HG03064 (cell line): Measurements from ENCODE around the gene ZNF574.
"Not testable (repeated sequence)": the region's sequence is repeated elsewhere in the genome, so short reads cannot be mapped to it uniquely, and the experiment has no call there.

ENCODE experiments used
- ATAC-seq: cut with Tn5 transposase; IDR thresholded peaks from one replicate; pipeline ENCODE4 v1.9.1; 2021; ENCODE audit warnings: low read depth; ENCODE audit not compliant: unreplicated experiment

ZNF574 gene, protein sequence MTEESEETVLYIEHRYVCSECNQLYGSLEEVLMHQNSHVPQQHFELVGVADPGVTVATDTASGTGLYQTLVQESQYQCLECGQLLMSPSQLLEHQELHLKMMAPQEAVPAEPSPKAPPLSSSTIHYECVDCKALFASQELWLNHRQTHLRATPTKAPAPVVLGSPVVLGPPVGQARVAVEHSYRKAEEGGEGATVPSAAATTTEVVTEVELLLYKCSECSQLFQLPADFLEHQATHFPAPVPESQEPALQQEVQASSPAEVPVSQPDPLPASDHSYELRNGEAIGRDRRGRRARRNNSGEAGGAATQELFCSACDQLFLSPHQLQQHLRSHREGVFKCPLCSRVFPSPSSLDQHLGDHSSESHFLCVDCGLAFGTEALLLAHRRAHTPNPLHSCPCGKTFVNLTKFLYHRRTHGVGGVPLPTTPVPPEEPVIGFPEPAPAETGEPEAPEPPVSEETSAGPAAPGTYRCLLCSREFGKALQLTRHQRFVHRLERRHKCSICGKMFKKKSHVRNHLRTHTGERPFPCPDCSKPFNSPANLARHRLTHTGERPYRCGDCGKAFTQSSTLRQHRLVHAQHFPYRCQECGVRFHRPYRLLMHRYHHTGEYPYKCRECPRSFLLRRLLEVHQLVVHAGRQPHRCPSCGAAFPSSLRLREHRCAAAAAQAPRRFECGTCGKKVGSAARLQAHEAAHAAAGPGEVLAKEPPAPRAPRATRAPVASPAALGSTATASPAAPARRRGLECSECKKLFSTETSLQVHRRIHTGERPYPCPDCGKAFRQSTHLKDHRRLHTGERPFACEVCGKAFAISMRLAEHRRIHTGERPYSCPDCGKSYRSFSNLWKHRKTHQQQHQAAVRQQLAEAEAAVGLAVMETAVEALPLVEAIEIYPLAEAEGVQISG

DNA sequence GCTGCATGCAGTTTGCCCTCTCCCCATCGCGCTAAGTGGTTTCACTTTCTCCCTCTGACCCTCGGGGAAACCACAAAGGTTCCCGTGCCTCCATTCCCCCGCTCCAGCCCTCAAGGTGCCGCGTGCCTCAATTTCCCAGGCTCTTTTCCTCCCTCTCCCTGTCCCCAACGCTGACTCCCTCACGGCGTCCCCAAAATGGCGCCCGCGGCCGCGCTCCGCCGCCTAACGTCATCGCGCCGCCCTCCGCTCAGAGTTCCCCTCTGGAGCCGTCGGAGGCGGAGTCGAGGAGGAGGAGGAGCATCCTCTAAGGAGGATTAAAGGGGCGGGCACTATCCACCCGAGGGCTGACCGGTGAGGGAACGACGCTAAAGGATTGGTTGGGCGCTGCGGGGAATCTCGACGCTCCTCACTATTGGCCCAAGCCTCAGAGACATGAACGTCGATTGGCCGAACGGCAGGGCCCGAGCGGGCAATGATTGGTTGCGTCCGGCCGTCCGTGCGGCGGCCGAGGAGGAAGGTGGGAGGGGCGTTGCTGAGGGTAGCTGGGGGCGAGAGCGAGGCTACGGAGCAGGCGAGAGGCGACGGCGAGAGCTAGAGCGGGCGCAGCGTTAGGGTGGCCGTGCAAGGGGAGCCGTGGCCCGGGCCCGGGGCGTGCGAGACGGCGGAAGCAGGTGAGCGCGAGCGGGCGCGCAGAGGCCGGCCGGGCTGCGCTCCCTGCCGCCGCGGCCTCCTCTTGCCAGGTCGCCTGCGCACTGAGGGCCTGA is at the start of gene ZNF574:
Gene ZNF574, plus strand, starts transcription at position 551 of the 764 bp plus-strand sequence. CDS start 2,441 bp downstream, outside the sequence.
- ATAC-seq: peak; percentile 77

DNA sequence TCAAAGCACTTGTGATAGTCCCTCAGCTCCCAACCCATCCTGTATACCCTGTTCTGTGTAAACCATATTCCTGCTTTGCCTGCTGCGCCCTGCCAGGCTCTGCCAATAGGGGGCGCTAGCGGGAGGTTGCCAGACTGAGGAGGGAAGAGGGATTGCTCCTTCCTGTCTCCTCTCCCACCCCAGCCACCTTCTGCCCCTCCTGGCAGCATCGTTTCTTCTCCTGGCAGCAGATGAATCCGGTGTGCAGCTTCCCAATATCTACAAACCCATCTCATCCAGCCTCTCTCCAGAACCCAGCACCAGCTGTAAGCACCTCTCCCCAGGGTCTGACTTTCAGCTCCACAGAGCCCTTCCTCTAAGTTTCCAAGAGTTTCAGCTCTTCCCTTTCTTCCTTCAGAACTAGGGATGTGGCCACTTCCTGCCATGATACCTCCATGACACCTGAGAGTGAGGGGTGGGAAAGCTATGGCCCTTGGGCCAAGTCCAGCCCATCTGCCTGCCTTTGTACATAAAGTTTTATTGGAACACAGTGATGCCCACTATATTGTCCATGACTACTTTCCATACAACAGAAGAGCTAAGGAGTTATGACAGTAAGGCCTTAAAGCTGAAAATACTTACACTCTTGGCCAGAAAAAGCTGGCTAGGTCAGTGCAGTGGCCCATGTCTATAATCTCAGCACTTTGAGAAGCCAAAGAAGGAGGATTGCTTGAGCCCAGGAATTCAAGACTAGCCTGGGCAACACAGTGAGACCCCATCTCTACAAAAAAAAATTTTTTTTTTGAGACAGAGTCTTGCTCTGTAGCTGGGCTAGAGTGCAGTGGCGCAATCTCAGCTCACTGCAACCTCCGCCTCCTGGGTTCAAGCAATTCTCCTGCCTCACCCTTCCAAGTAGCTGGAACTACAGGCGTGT is 47.4 kb upstream of the ZNF574 start:
- ATAC-seq: no peak

DNA sequence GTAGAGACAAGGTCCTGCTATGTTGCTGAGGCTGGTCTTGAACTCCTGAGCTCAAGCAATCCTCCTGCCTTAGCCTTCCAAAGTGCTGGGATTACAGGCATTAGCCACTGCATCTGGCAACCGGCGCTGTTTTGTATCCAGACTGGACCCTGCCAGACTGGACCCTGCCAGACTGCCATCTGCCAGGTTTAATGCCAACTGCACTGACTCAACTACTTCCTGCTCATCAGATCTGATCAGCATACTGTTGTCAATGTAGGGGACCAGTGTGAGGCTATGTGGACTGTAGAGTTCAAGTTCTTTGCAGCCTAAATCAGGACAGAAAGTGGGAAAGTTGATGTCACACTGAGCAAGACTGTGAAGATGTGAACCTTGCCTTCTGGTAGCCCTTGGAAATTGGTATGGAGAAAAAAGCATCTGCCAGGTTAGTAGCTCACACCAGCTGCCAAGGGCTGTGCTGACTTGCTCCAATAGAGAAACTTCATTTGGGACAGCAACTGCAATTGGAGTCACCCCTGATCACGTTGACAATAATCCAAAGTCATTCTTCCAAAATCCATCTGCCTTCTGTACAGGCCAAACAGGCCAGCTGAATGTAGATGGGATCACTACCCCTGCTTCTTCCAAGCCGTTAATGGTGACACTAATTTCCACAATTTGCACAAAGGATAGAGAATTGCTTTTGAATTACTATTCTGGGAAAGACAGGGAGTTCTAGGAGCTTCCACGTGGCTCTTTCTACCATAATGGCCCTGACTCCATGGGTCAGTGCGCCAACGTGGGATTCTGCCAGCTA is 45.1 kb upstream of the ZNF574 start:
- no peak for ATAC-seq

DNA sequence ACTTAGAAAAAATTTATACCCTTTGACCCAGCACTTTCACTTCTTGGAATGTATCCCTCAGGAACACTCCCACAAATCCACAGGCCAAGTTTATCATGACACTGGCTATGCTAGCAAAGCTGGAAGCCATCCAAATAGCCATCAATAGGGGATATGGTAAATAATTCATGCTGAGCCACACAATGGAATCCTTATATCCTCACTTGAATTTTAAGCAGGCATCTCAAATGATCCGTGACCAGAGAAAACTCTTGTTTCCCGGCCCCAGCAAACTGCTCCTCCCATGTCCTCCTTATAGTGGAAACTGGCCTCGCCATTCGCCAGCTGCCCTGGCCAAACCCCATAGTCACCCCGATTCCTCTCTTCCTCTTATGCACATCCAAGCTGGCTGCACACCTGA is 43.5 kb upstream of the ZNF574 start:
- no peak for ATAC-seq

DNA sequence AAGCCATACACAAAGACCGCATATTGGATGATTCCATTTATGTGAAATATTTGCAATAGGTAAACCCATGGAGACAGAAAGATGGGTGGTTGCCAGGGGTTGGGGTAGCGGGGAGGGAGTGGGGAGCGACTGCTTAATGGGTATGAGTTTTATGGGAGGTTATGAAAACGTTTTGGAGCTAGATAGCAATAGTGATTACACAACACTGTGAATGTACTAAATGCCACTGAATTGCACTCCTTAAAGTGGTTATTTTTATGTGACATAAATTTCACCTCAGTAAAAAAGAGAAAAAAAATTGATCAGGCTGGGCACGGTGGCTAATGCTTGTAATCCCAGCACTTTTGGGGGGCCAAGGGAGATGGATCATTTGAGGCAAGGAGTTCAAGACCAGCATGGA is 42.6 kb upstream of the ZNF574 start:
- ATAC-seq: no peak

DNA sequence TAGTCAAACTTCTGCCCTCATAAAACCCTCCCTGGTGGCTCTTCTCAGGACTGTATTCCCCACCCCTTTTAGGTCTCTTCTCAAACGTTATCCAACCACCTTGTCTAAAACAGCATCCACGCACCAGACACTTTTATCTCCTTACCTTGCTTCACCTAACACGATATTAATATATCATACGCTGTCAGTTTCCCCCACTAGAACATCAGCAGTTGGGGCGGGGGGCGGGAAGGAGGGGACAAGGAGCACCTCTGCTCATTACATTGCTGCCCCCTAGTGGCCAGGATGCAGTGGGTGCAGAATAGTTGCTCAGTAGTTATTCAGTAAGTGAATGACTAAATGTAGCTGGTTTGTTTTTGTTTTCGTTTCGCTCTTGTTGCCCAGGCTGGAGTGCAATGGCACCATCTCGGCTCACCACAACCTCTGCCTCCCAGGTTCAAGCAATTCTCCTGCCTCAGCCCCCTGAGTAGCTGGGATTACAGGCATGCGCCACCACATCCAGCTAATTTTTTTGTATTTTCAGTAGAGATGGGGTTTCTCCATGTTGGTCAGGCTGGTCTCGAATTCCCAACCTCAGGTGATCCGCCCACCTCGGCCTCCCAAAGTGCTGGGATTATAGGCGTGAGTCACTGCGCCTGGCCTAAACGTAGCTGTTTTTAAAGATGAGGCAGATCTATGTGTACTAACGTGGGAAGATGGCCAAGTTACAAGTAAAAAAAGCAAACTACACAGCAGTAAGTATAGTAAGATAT is 41.1 kb upstream of the ZNF574 start:
- ATAC-seq: not testable (repeated sequence)

DNA sequence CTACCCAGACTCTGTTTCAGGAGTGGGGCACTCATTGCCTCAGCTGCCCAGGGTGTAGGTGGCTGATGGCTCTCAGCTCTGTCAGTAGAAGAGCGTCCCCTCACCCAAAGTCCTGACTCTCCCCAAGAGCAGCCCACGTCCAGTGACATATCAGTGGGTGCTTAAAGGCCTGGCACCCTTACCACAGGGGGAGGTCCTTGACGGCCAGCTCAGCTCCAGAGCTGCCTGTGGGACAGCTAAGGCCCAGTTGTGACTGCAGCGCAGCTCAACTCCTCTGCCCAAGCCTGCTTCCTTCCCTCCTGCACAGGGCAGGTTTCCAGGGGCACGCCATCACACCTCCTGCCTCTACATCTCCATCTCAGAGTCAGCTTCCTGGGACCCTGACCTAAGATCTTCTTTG is 38.3 kb upstream of the ZNF574 start:
- no peak for ATAC-seq

DNA sequence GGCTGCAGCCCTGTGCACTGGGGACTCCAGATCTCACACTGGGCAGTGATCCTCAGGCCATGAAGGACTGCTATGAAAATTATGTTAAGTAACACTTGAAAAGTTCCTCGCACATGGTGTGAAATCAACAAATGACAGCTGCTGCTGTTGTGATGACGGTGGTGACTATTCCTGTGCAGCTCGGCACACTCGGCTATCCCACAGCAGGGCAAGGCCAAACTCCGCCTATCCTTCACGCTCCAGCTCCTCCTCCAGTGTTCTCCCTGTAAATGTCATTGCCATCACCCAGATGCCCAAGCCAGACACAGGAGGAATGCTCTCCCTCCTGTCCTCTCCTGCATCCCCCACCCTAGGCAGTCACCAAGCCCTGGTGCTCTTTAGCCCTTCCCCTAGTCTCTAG is 37.3 kb upstream of the ZNF574 start:
- no peak for ATAC-seq

DNA sequence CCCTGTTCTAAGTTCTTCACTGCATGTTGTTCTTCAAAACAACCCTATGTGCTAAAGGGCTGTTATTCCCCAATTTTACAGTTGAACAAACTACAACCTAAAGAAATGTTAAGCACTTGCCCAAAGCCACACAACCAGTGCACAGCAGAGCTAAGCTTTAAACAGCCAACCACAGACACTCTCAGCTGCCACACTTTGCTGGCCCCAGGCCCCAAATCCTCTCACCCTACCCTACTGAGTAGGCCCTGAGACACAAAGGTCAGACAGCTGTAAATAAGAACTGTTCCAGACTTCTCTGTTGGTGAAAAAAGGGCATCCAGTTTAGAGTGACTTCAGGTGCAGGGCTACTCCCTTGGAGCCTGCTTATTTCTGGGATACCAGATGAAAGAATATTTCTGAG is 35.9 kb upstream of the ZNF574 start:
- ATAC-seq: no peak

DNA sequence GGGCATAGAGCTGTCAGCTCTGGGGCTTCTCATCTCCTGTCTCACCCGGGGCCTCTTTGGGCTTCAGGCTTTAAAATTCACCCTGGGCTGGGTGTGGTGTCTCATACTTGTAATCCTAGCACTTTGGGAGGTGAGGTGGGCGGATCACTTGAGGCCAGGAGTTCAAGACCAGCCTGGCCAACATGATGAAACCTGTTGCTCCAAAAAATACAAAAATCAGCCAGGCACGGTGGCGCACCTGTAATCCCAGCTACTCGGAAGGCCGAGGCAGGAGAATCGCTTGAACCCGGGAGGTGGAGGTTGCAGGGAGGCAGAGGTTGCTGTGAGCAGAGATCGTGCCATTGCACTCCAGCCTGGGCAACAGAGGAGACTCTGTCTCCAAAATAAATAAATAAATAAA is 35.5 kb upstream of the ZNF574 start:
- not testable (repeated sequence) for ATAC-seq

DNA sequence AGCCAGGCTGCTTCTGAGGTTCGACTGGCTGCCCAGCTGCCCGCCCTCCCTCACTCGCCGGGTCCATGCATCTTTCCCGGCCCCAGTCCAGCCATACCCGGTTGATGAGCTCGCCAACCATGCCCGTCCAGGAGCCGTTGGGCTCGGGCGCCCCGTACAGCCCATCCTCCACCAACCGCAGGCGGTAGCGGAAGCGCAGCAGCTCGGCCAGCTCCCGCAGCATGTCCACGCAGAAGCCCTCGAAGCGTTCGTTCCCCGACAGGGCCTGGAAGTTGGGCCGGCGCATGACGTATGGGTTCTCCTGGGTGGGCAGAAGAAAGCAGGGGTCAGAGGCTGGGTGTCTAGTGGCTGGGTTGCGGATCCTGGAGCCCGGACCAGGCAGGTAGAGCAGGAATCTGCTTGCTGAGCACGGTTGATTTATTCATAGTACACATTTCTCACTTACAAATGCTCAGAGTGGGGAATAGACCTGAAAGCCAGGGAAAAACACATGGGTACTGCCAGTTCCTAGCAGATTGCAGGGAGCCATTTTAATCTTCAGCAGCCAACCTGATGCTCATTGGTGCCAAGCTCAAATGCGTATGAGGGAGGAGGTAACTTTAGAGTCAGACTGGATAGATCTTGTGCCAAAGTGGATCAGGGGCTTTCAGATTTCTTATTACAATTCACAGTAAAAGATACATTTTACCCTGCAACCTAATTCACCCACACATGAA is 33.4 kb upstream of the ZNF574 start:
- no peak for ATAC-seq

DNA sequence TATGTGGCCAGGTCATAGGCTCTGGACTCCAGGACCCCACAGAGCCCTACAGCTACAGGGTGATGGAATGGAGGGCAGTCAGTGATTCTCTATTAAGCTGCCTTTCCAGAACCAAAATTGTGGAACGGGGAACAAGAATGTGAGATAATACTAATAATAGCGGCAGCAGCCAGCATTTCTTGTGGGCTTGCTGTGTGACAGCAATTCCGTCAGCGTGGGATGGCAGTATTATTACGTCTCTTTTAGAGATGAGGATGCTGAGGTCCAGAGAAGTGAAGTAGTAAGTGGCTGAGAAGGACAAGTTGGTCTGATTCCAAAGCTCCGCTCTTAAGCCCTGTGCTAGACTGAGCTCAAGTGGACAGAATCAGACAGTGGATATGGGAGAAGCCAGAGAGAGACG is 30.4 kb upstream of the ZNF574 start:
- ATAC-seq: no peak

DNA sequence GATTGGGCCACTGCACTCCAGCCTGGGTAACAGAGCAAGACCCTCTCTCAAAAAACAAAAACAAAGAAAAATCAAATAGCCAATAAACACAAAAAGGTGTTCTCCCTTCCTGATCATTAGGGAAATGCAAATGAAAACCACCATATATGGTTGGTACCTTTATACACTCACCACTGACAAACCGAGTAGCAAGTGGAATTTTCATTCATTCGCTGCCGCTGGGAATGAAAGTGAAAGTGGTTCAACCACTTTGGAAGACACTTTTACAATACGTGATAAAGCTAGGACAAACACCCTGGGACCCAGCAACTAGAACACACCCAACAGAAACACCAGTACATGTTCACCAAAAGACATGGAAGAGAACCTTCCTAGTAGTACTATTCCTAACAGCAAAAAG is 27.0 kb upstream of the ZNF574 start:
- no peak for ATAC-seq

DNA sequence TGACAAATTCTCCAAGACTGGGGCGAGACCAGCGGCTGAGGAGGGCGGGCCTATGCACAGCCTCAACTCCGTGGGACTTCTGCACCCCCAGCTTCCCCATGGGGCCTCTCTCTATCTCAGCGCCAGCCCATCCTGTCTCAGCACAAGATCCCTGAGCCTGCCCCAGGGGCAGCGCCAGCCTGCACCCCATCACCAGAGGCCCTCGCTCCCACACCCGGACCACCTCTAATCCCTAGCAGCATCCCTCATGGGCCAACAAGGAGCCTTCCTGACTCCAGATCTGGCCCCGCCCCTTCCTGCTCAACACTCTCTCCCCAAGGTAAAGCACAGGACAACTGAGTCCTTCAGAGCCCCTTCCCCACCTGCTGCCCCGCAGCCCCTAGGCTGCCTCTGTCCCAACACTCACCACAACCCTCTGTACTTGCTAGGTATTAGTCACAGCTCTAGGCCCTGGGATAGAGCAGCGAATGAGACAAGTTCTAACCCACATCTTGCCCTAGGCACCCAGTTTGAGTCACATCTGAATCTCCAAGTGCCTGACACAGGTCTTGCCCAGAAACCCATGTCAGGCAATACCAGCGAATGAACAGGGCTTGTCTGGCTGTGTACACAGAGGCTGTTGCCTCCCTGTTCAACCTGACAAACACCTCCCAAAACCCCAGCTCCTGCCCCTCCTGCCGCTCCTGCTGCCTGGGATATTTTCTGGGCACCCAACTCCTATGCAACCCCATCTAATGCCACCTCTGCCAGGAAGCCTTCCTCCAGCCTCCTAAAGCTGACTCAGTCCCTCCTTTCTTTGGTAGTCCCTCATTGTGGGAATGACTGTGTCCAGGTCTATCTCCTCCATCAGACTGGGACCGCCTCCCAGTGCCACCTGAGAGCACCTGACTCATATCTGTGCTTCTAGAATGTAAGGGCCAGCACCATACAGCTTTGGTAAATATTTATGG is 24.5 kb upstream of the ZNF574 start:
- no peak for ATAC-seq

DNA sequence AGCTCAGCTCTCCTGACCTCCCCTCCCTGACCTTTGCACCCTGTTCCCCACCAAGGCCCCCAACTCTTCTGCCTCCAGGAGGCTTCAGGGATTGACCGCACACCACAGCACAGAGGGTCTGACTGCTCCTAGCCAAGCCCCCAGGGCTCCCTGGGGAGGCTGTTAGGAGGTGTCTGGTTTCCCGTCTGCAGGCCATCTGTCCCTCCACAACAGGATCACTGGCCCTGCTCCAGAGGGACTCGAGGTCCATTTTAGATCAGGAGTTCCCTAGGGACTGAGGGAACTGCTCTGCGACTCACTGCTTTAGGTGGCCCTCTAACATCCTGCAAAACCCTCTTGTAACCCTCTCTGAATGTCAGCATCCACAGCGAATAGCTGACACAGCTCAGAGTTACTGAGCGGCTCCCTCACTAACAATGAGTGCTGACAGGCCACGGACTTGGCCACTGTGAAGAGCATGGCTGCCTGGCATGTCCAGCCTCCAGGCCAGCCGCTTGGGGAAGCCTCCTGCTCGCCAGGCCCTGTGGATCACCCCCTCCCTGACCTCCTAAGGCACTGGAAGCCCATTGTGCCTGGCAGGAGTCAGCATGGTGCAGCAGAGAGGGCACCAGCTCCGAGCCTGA is 23.6 kb upstream of the ZNF574 start:
- ATAC-seq: no peak
